Endothelial cell of umbilical vein (primary cell): Measurements from ENCODE around the gene FCAR. TPM values are rescaled to one million over a fixed set of nuclear protein-coding genes. Genes with fewer than 3 reads are reported as not detected.
"Not testable (repeated sequence)": the region's sequence is repeated elsewhere in the genome, so short reads cannot be mapped to it uniquely, and the experiment has no call there.

ENCODE experiments used
- Bru-seq: library from RNA; stranded (reverse); fragments of 400-500 nt; gene quantifications from one replicate; lab custom pipeline; 2021; lab: Mats Ljungman, UMichigan
- BruChase-seq, 2 experiments: library from RNA; stranded (reverse); fragments of 400-500 nt; gene quantifications; one replicate each; lab custom pipeline; 2021; lab: Mats Ljungman, UMichigan
- BruUV-seq: library from RNA; stranded (reverse); fragments of 400-500 nt; replicated peaks from 2 replicates; lab custom pipeline; 2021; lab: Mats Ljungman, UMichigan
- CTCF ChIA-PET: fragments of 300-600, 350-600 bp; sonication (Branson Sonifier 250); formaldehyde crosslinking; loops from one replicate; lab custom pipeline; 2021; ENCODE audit warnings: antibody characterized with exemption, inconsistent platforms; lab: Charles Lee
- POLR2A ChIA-PET: fragments of 300-600, 350-600 bp; sonication (Branson Sonifier 250); formaldehyde crosslinking; loops from one replicate; lab custom pipeline; 2021; ENCODE audit warnings: antibody characterized with exemption, inconsistent platforms; lab: Charles Lee
- DNase-seq: peaks from one replicate; pipeline ENCODE4 v3.0.0-alpha.2; 2011; ENCODE audit warnings: low read depth, low spot score
- FAIRE-seq: peaks from 2 replicates; lab custom pipeline; 2011; peaks lifted over from hg19 to GRCh38; lab: Jason Lieb, UNC
- H2AFZ ChIP-seq: 2 replicates; pipeline ENCODE4 v1.6.0; 2012; ENCODE audit warnings: low read depth, low read length, control low read depth, inconsistent platforms
- H3K27ac ChIP-seq: 2 replicates; pipeline ENCODE4 v1.5.1; 2011; ENCODE audit warnings: low read depth, mild to moderate bottlenecking, control low read depth, low read length, moderate library complexity; ENCODE audit not compliant: insufficient read depth
- H3K27me3 ChIP-seq, 2 experiments: 2 replicates each; pipeline versions ENCODE4 v1.6.0 to v1.6.1; 2011; ENCODE audit warnings: low read length in 2 of 2, mixed read lengths in 1 of 2; ENCODE audit not compliant: control insufficient read depth in 2 of 2, insufficient read depth in 2 of 2
- H3K36me3 ChIP-seq, 2 experiments: 2 replicates in 1 of 2; 3 replicates in 1 of 2; pipeline ENCODE4 v1.5.1; 2011; ENCODE audit warnings: low read length in 2 of 2, mild to moderate bottlenecking in 1 of 2, moderate library complexity in 1 of 2; ENCODE audit not compliant: control insufficient read depth in 2 of 2, insufficient read depth in 2 of 2; ENCODE audit errors: extremely low read depth in 1 of 2
- H3K4me1 ChIP-seq: 3 replicates; pipeline ENCODE4 v1.5.1; 2011; ENCODE audit warnings: mild to moderate bottlenecking, low read length; ENCODE audit not compliant: control insufficient read depth, insufficient read depth; ENCODE audit errors: extremely low read depth
- H3K4me2 ChIP-seq: 2 replicates; pipeline ENCODE4 v1.6.1; 2011; ENCODE audit warnings: low read length, control low read depth, mixed read lengths; ENCODE audit not compliant: insufficient read depth
- H3K4me3 ChIP-seq, 3 experiments: fragments of 200-600 bp in 1 of 3; sonication (generic), shearing (Covaris generic) in 1 of 3; replicated peaks in 1 of 3; 2 replicates each; pipeline ENCODE4 v1.5.1; 2011 to 2016; ENCODE audit warnings: control low read depth in 3 of 3, low read length in 3 of 3, mild to moderate bottlenecking in 2 of 3, inconsistent platforms in 1 of 3, low read depth in 1 of 3, moderate library complexity in 1 of 3; ENCODE audit not compliant: insufficient read depth in 1 of 3
- H3K79me2 ChIP-seq: 2 replicates; pipeline ENCODE4 v1.6.0; 2012; ENCODE audit warnings: low read length, inconsistent platforms; ENCODE audit not compliant: control insufficient read depth, insufficient read depth
- H3K9ac ChIP-seq: replicated peaks from 2 replicates; pipeline ENCODE3; 2011; ENCODE audit warnings: low read length, control low read depth; ENCODE audit not compliant: insufficient read depth; ENCODE audit errors: extremely low read depth
- H3K9me1 ChIP-seq: replicated peaks from 3 replicates; pipeline ENCODE4 v1.6.0; 2011; ENCODE audit warnings: mild to moderate bottlenecking, low read length; ENCODE audit not compliant: control insufficient read depth, insufficient read depth; ENCODE audit errors: extremely low read depth
- H3K9me3 ChIP-seq: replicated peaks from 2 replicates; pipeline ENCODE4 v1.5.1; 2012; ENCODE audit warnings: low read length, inconsistent platforms; ENCODE audit not compliant: control insufficient read depth, insufficient read depth
- H4K20me1 ChIP-seq: replicated peaks from 2 replicates; pipeline ENCODE3; 2011; ENCODE audit warnings: mild to moderate bottlenecking, low read length; ENCODE audit not compliant: control insufficient read depth, insufficient read depth; ENCODE audit errors: extremely low read depth
- CTCF ChIP-seq, 2 donors: IDR thresholded peaks; 1 replicate in 1 of 2; 2 replicates in 1 of 2; pipeline ENCODE4 v1.5.1; 2011; ENCODE audit warnings: low read length in 2 of 2, mild to moderate bottlenecking in 2 of 2, moderate library complexity in 2 of 2, control low read depth in 1 of 2, inconsistent platforms in 1 of 2, low read depth in 1 of 2; ENCODE audit not compliant: insufficient read depth in 1 of 2; ENCODE audit errors: extremely low read depth in 1 of 2
- EZH2 ChIP-seq: IDR thresholded peaks from 2 replicates; pipeline ENCODE4 v1.6.1; 2012; ENCODE audit warnings: borderline replicate concordance, low read depth, mild to moderate bottlenecking, moderate library complexity, low read length, inconsistent platforms; ENCODE audit not compliant: severe bottlenecking
- FOS ChIP-seq: IDR thresholded peaks from 2 replicates; pipeline ENCODE4 v1.6.1; 2011; ENCODE audit warnings: mild to moderate bottlenecking, low read length, moderate library complexity, borderline replicate concordance; ENCODE audit not compliant: insufficient read depth
- GATA2 ChIP-seq: IDR thresholded peaks from 2 replicates; pipeline ENCODE4 v1.7.0; 2011; ENCODE audit warnings: low read depth, mild to moderate bottlenecking, moderate library complexity, mixed read lengths, low read length; ENCODE audit not compliant: insufficient read length, insufficient read depth
- JUN ChIP-seq: IDR thresholded peaks from 2 replicates; pipeline ENCODE4 v1.6.1; 2011; ENCODE audit warnings: borderline replicate concordance, low read depth; ENCODE audit not compliant: insufficient read length, insufficient read depth
- MAX ChIP-seq: IDR thresholded peaks from 2 replicates; pipeline ENCODE4 v1.6.1; 2011; ENCODE audit not compliant: insufficient read depth, insufficient read length
- MYC ChIP-seq: IDR thresholded peaks from one replicate; pipeline ENCODE4 v1.6.1; 2011; ENCODE audit warnings: mild to moderate bottlenecking, low read depth, low read length
- POLR2A ChIP-seq: IDR thresholded peaks from 2 replicates; pipeline ENCODE4 v1.6.1; 2012; ENCODE audit warnings: low read depth, mild to moderate bottlenecking, control low read depth, low read length
- POLR2AphosphoS5 ChIP-seq: IDR thresholded peaks from 2 replicates; pipeline ENCODE4 v1.6.1; 2012; ENCODE audit warnings: low read depth, mild to moderate bottlenecking, control low read depth, low read length, moderate library complexity; ENCODE audit not compliant: insufficient read depth
- dilution Hi-C: fragments of 300-500 bp; cut with MboI; formaldehyde crosslinking; loops from one replicate; pipeline ENCODE4 v1.15.0; 2019; ENCODE audit warnings: low sequenced_read_pairs; ENCODE audit not compliant: extremely low pct_ligation_motif_present
- intact Hi-C: fragments of 100-400 bp; cut with micrococcal nuclease; formaldehyde crosslinking; loops from one replicate; pipeline ENCODE4 v1.10.0; 2022
- long read RNA-seq: library from polyadenylated mRNA; stranded (forward); transcript quantifications from one replicate; pipeline ENCODE4 v2.0.0, GENCODE V29; 2021
- polyA minus RNA-seq, 3 experiments: library from RNA; depleted of rRNA, polyadenylated mRNA; stranded (reverse); fragments of >200 nt; gene quantifications; 1 replicate in 1 of 3; 2 replicates in 2 of 3; pipeline ENCODE4 v1.2.3, GENCODE V29; 2011
- polyA plus RNA-seq, 4 experiments: library from polyadenylated mRNA; depleted of rRNA in 3 of 4; stranded (reverse) in 3 of 4; unstranded in 1 of 4; fragments of >200 nt; gene quantifications; 2 replicates each; pipeline versions ENCODE4 v1.2.1 to v1.2.3, GENCODE V29; 2011 to 2012; ENCODE audit warnings: missing spikeins in 1 of 4
- total RNA-seq: library from RNA; stranded (reverse); gene quantifications from 2 replicates; pipeline ENCODE4 v1.2.3, GENCODE V29; 2021

FCAR gene
- total RNA-seq (not detected in 2 replicates), polyA plus RNA-seq (not detected in 2 replicates), polyA minus RNA-seq (not detected in 2 replicates), Bru-seq, nascent RNA (not detected), BruChase-seq, experiment 1, labeled RNA remaining after a 6-hour chase (not detected), BruChase-seq, experiment 2, labeled RNA remaining after a 2-hour chase (not detected)
- not detected in 2 replicates for polyA plus RNA-seq (2011; cell fraction: cytosol; rRNA removed)
- not detected in 2 replicates for polyA plus RNA-seq (2011; cell fraction: nucleus; rRNA removed)
- not detected in 2 replicates for polyA plus RNA-seq (2012)
- polyA minus RNA-seq (2011; cell fraction: cytosol; rRNA and poly(A)+ RNA removed) = not detected
- not detected in 2 replicates for polyA minus RNA-seq (2011; cell fraction: nucleus; rRNA and poly(A)+ RNA removed)
- long read RNA-seq = 0 reads

- dilution Hi-C loops (no loop called here), intact Hi-C loops (no loop called here)
- Histone ChIP-seq H3K9me1 (no peaks in the 10 kb centered on the region), H3K9me3 (no peaks in the 10 kb centered on the region), H3K4me3 (no peak within 1 kb of the TSS), H4K20me1 (no peaks in the 10 kb centered on the region), H3K36me3 (no peaks in the 10 kb centered on the region), H3K27ac (no peak within 1 kb of the TSS), H3K4me1 (no peaks in the 10 kb centered on the region), H2AFZ (no peak within 1 kb of the TSS), H3K4me2 (no peak within 1 kb of the TSS), H3K79me2 (no peaks in the 10 kb centered on the region), H3K9ac (no peak within 1 kb of the TSS), H3K27me3 (no peaks in the 10 kb centered on the region)
- DNase-seq = no peak
- no peak for FAIRE-seq
- no peak for TF ChIP-seq POLR2AphosphoS5
- TF ChIP-seq GATA2 = no peak
- no peak for TF ChIP-seq FOS
- no peak for TF ChIP-seq JUN
- TF ChIP-seq POLR2A = no peak
- no peak for TF ChIP-seq CTCF (IDR thresholded peaks at IDR 0.05; ENCODE audit: extremely low read depth in 1 of 2, insufficient read depth in 1 of 2, low read depth in 1 of 2, low read length in 2 of 2)
- TF ChIP-seq MAX = no peak
- TF ChIP-seq EZH2 = no peak
- no peak for TF ChIP-seq MYC
- POLR2A ChIA-PET = no interaction called here
- CTCF ChIA-PET = no interaction called here
- BruUV-seq = no TSS peak
Measured at GRCh38 chr19:54873990-54874389, at the start of gene FCAR. FCAR (plus strand) TSS chr19:54874235; CDS start chr19:54874290, 55 bp downstream.

GRCh38 chr19:54824416-54824815 is 49.6 kb upstream of the FCAR start:
- POLR2A ChIA-PET, dilution Hi-C loops: not testable (repeated sequence)

More at GRCh38 chr19:54824416-54824815, 49.6 kb upstream of the FCAR start:
- H3K79me2 ChIP-seq, H3K4me3 ChIP-seq, intact Hi-C loops, H3K27ac ChIP-seq, H3K27me3 ChIP-seq, DNase-seq, H3K9ac ChIP-seq, H3K9me1 ChIP-seq, FAIRE-seq, H3K4me2 ChIP-seq, H4K20me1 ChIP-seq, H3K36me3 ChIP-seq, H3K9me3 ChIP-seq, H3K4me1 ChIP-seq, H2AFZ ChIP-seq, CTCF ChIA-PET, BruUV-seq: not testable (repeated sequence)
